ENCODE results near the gene COG5.

DNA sequence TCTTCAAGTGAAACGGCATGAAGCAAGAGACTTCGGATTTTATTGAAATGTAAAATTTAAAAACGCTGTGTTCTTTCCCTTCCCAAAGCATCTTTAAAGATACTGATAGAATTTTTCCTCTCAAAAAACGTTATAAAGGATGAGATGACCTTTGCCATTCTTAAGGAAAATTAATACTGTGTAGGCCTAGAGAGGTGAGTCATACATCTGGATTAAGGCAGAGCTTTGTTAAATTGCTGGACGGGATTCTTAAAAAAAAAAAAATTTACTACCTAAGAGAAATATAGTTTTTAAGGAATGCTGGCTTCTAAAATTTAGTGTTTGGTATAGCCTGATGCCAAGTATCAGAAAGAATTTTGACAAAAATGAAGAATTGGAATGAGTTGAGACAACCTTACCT lies 401.2 kb downstream of the COG5 start:
- TF ChIP-seq POLR2A (IDR thresholded peaks at IDR 0.05): no peak
- TF ChIP-seq, protein P1, sequence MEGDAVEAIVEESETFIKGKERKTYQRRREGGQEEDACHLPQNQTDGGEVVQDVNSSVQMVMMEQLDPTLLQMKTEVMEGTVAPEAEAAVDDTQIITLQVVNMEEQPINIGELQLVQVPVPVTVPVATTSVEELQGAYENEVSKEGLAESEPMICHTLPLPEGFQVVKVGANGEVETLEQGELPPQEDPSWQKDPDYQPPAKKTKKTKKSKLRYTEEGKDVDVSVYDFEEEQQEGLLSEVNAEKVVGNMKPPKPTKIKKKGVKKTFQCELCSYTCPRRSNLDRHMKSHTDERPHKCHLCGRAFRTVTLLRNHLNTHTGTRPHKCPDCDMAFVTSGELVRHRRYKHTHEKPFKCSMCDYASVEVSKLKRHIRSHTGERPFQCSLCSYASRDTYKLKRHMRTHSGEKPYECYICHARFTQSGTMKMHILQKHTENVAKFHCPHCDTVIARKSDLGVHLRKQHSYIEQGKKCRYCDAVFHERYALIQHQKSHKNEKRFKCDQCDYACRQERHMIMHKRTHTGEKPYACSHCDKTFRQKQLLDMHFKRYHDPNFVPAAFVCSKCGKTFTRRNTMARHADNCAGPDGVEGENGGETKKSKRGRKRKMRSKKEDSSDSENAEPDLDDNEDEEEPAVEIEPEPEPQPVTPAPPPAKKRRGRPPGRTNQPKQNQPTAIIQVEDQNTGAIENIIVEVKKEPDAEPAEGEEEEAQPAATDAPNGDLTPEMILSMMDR (IDR thresholded peaks at IDR 0.05 in 4 of 5, conservative IDR thresholded peaks at IDR 0.05 in 1 of 5): no peak
